PC-9 (cell line): ENCODE measurements around the gene ADARB2.

Experiments
- CTCF ChIP-seq: fragments of 200-600 bp; sonication (generic); conservative IDR thresholded peaks from 2 replicates; pipeline ENCODE4 v1.6.1; 2017; ENCODE audit warnings: mixed run types, antibody characterized with exemption, mild to moderate bottlenecking, moderate library complexity
- EZH2 ChIP-seq: fragments of 200-600 bp; sonication (generic); IDR thresholded peaks from 2 replicates; pipeline ENCODE4 v1.8.0; 2017; ENCODE audit warnings: antibody characterized with exemption, low read depth

DNA sequence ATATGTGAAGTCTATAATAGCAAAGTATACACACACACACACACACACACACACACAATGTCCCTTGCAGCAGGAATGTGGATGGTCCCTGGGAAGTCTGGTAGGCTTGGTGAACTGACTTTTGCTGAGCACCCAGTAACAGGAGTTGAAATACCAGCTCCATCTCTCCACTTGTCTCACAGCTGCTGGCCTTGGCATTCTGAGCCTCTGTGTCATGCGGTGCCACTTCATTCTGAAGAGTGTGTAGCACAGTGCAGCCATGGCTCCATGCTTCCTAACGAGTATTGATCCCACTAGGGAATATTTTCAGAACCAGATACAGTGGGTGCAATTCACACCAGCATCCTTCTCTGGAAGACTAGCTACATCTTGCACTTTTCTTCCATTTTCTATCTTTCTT lies 192.4 kb downstream of the ADARB2 start:
- TF ChIP-seq CTCF, result no peak
- TF ChIP-seq EZH2, result no peak
